HG03565 (cell line): ENCODE results near the gene VWA5A.
"Not testable (repeated sequence)": the region's sequence is repeated elsewhere in the genome, so short reads cannot be mapped to it uniquely, and the experiment has no call there.

Source experiments
- ATAC-seq: cut with Tn5 transposase; IDR thresholded peaks from one replicate; pipeline ENCODE4 v1.9.1; 2021; ENCODE audit warnings: mild to moderate bottlenecking, moderate library complexity; ENCODE audit not compliant: unreplicated experiment

The VWA5A gene

DNA sequence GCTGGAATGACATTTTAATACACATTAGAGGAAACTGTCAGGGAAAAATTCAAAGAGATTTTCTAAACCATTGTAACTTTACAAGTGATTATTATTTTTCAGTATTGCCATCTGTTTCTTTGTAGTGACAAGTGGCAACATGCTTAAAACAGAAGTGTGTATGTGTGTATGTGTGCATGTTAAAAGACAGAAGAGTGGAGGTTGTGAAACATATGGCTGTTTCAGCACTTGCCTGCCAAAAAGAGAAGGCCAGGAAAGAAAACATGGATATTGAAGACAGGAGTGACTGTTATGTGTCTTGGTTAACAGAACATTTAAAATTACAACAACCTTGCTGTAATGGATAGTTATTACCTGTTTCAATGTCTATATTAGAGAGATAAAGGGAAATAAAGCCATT is 24.3 kb upstream of the VWA5A start:
- ATAC-seq, result no peak

DNA sequence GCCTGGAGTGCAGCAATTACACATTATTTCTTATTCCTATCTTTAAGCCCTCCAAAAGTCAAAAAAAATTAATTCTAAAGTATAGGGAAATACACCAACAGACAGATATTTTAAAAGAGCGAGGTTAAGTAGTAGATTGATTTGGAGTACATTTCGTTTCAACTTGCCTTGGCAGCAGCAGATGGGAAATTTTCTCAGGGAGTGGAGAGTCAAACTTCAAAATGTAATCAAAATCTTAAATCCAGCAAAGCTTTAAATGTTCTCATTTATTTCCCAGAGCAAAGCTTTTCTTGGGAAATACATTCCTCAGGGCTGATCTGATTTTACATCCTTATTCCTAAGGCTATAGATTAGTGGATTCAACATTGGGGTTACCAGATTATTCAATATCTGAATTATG is 21.9 kb upstream of the VWA5A start:
- no peak for ATAC-seq

- no peak for ATAC-seq
These were observed 20.5 kb upstream of the VWA5A start for GRCh38 chr11:124094731-124095130.

- ATAC-seq, result no peak
These were observed 18.9 kb upstream of the VWA5A start for GRCh38 chr11:124096364-124096763.

DNA sequence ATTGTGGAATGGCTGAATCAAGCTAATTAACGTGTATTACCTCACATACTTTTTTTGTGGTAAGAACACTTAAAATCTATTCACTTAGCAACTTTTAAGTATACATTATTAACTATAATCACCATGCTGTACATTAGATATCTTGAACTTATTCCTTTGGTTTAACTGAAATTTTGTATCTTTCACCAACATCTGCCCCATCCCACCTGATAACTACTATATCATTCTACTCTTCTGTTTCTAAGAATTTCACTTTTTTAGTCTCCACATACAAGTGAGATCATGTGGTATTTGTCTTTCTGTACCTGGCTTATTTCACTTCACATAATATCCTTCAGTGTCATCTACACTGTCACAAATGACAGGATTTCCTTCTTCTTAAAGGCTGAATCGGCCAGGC is 17.1 kb upstream of the VWA5A start:
- no peak for ATAC-seq

GRCh38 chr11:124101737-124102136 is 13.5 kb upstream of the VWA5A start:
- no peak for ATAC-seq

DNA sequence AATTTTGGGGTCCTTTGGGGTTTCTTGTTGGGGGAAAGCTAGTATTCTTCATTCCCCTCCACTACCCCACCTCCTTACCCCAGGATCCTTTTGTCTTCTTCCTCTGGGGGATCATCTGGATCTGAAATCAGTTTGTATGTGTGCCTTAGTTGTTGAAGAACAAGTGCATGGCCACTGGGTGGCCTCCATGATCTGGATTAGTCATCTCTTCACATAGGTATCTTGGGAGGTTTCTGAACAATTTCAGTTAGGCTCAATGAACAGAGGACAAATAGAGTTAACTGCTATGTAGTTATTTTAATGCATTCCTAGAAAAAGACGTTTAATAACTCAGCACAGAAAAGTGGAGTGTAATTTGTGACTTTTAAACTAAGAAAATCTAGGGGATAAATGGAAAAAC is 7.1 kb upstream of the VWA5A start:
- ATAC-seq, result peak; percentile 62

GRCh38 chr11:124109377-124109776 is 5.9 kb upstream of the VWA5A start:
- no peak for ATAC-seq

DNA sequence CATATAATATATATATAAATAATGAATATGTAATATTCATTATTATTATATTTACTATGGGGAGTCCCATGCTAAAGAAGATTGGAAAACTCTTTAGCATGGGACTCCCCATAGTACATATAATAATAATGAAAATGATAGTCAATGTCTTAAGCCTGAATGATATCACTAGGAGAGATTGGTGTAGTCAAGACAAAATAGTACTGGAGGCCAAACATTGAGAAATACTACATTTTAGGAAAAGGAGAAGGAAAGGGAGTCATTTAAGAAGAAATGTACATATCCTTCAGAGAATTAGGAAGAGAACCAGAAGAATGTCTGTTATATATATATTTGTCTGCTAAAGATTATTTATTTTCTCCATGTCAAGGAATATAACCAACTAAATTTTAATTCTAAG is 5.0 kb upstream of the VWA5A start:
- ATAC-seq, result no peak

DNA sequence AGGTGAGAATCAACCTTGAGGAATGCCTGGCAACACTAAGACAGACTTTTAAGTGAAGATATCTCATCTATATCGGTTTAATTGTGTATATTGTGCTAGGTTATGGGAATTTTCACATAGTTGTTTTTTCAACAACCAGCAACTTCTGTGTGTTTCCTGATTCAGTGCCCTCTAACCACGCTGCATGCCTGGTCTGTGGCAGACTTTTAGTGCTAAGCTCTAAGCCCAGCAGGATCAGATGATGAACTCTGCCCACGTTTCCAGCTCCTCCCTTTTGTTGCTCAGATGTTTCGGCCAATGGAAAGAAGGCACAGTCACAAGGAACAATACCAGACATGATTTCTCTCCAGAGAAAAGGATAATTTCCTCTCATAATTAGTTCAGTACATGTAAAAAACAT is 1.4 kb upstream of the VWA5A start:
- no peak for ATAC-seq

GRCh38 chr11:124115782-124116616 is 749 bp downstream of the VWA5A start:
- no peak for ATAC-seq

GRCh38 chr11:124119103-124119502 is 3.9 kb downstream of the VWA5A start:
- no peak for ATAC-seq

GRCh38 chr11:124120891-124121290 is 5.6 kb downstream of the VWA5A start:
- ATAC-seq, result no peak

- no peak for ATAC-seq
These were observed 6.9 kb downstream of the VWA5A start for GRCh38 chr11:124122123-124122522.

DNA sequence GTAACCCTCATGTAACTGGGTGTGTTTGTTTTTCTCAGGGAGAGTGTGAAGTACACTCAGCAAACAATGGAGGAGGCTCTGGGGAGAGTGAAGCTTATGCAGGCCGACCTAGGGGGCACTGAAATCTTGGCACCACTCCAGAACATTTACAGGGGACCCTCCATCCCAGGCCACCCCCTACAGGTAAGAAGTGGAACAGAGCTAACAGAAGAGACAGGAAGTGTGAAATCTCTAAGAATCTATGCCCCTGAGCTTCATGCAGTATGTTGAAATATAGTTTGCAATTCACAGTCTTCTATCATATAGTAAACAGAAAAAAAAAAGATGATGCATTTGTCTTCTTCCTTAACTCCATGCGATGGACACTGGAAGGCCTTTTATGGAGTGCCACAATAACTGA is 8.4 kb downstream of the VWA5A start:
- no peak for ATAC-seq

DNA sequence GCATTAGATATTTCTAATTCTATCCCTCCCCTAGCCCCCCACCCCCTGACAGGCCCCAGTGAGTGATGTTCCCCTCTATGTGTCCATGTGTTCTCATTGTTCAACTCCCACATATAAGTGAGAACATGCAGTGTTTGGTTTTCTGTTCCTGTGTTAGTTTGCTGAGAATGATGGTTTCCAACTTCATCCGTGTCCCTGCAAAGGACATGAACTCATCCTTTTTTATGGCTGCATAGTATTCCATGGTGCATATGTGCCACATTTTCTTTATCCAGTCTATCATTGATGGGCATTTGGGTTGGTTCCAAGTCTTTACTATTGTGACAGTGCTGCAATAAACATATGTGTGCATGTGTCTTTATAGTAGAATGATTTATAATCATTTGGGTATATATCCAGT is 11.9 kb downstream of the VWA5A start:
- ATAC-seq, result not testable (repeated sequence)

DNA sequence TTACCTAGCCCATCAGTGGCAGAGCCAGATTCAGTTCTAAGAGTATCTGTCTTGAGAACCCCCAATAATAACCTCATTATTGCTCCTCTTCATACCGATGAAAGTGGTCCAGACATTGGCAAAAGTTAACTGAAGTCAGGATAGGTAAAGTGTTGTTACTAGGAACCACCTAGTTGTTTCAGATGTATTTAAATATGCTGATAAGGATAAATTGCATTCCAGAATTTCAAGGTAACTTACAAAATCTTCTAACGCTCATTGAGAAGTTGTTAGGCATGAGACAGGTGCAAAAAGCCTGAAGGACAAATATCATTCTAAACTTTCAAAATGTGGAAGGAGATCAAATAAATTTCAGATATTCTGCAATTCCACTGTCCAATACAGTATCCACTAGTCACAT is 27.8 kb downstream of the VWA5A start:
- no peak for ATAC-seq

DNA sequence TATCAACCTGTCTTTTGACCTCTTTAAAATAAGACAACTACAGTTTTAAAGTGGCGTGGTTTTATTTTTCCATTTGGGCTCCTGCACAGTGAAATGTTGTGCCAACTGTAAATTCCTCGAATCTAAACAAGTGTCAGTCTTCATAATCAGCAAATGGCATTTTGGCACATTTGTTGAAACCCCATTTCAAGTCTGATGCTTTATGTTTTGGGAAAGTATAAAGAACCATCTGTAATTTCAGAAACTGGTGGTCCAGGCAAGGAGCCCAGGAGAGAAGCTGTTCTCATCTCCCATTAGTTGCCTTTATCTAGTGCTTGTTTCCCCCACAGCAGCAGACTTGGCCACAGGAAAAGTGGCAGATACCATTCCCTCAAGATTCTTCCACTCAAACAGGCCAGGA is 32.7 kb downstream of the VWA5A start:
- ATAC-seq, result no peak

DNA sequence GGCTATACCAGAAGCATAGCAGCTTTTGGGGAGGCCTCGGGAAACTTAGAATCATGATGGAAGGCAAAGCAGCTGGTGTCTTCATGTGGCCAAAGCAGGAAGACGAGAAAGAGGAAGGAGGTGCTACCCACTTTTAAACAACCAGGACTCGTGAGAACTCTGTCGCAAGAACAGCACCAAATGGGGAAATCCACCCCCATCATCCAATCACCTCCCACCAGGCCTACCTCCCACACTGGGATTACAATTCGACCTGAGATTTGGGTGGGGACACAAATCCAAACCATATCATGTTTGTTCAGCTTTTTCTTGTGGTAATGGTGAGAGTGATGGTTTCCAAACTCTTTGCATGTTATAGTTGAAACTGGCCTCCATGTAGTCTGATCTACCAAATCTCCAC is 35.4 kb downstream of the VWA5A start:
- ATAC-seq, result no peak

GRCh38 chr11:124152770-124153407 is 37.6 kb downstream of the VWA5A start:
- ATAC-seq, result no peak

- no peak for ATAC-seq
These were observed 38.6 kb downstream of the VWA5A start for GRCh38 chr11:124153821-124154220.

DNA sequence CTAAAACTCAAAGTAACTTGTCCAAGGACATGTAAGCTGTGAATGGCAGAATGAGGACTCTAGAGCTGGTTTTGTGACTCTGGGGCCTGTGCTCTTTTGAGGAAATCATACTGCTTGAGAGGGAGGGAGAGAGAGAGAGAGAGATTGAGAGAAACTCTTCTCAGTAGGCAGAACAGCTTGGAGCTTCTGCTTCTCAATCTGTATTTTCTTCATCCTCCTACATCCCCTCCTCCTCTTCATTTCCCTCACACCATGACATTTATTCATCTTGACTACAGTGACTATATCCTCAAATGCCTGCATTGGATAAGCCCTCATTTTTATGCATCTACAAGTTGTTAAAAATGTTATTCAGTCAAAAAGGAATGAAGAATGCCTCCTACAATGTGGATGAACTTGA is 44.2 kb downstream of the VWA5A start:
- ATAC-seq, result no peak

- ATAC-seq, result no peak
These were observed 45.7 kb downstream of the VWA5A start for GRCh38 chr11:124160986-124161385.
